Effector memory CD4-positive, alpha-beta T cell (primary cell): ENCODE data around the gene LAG3.
A peak's percentile ranks its signal among the peaks of the same experiment; 100 is the strongest.

Experiments used
- DNase-seq, 3 donors: peaks; one replicate each; pipeline ENCODE4 v3.0.0-alpha.2; 2020
- H3K27ac ChIP-seq: 2 replicates; pipeline ENCODE4 v1.7.0; 2013; ENCODE audit warnings: mild to moderate bottlenecking, low read length, moderate library complexity; ENCODE audit not compliant: insufficient read depth, poor library complexity, severe bottlenecking
- H3K27me3 ChIP-seq: replicated peaks from 2 replicates; pipeline ENCODE4 v1.7.0; 2013; ENCODE audit warnings: mild to moderate bottlenecking, low read length; ENCODE audit not compliant: insufficient read depth, control insufficient read depth, poor library complexity, severe bottlenecking
- H3K36me3 ChIP-seq: 2 replicates; pipeline ENCODE4 v1.7.0; 2013; ENCODE audit warnings: mild to moderate bottlenecking, low read length, moderate library complexity; ENCODE audit not compliant: control insufficient read depth, insufficient read depth
- H3K4me1 ChIP-seq: 2 replicates; pipeline ENCODE4 v1.7.0; 2013; ENCODE audit warnings: low read length, mild to moderate bottlenecking; ENCODE audit not compliant: control insufficient read depth, insufficient read depth, poor library complexity, severe bottlenecking
- H3K4me3 ChIP-seq: 2 replicates; pipeline ENCODE4 v1.7.0; 2013; ENCODE audit warnings: low read length, low read depth, mild to moderate bottlenecking; ENCODE audit not compliant: insufficient read depth, poor library complexity, severe bottlenecking
- H3K9me3 ChIP-seq: 2 replicates; pipeline ENCODE4 v1.7.0; 2013; ENCODE audit warnings: mild to moderate bottlenecking, low read length, moderate library complexity; ENCODE audit not compliant: control insufficient read depth

The LAG3 gene

DNA sequence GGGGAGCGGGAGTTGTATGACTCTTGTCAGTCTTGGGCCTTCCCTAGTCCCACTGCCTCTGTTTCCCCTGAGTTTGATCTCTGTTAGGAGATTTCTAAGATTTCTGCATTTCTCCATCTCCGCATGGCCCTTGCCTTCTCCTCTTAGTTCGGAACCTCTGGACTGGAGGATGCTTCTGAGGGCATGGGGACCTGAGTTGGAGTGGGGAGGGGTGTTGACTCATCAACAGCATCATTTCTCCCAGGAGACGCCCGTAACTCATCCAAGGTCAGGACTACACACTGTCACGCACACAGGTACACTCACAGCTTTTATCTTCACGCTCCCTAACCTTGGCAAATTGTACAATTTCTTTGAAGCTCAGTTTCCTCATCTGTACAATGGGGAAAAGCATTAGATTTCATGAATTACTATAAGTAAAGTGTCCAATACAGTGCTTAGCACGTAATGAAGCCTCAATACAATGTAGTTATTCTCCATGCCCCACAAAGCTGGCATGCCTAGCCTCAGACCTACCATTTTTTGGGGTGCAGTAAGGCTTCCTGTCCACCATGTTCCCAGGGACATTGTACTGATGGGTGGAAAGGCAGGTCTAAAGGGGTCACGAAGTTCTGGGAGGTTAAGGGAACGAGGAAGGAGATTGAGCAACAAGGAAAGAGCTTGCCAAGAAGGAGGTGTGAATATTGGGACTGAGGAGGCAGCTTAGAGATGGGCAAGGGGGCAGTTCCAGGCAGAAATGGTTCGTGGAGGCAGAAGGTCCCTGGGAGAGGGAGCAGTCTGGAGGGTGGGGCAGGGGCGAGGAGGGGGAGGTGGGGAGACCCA, 600 bp upstream of the LAG3 start:
- Histone ChIP-seq H3K4me1 (peaks cover 41% of the 10 kb centered on the region), H3K27ac (no peak overlapping the region), H3K27me3 (peaks cover 21% of the 10 kb centered on the region), H3K4me3 (peak overlapping the region; percentile 19), H3K36me3 (no peaks in the 10 kb centered on the region), H3K9me3 (no peaks in the 10 kb centered on the region)
- DNase-seq, result no peak

GRCh38 chr12:6772726-6773589, 638 bp downstream of the LAG3 start:
- Histone ChIP-seq H3K4me3 (peak overlapping the region; percentile 26), H3K9me3 (no peaks in the 10 kb centered on the region), H3K27ac (peak overlapping the region; percentile 21), H3K4me1 (peaks cover 29% of the 10 kb centered on the region), H3K27me3 (peaks cover 21% of the 10 kb centered on the region), H3K36me3 (no peaks in the 10 kb centered on the region)
- no peak for DNase-seq

DNA sequence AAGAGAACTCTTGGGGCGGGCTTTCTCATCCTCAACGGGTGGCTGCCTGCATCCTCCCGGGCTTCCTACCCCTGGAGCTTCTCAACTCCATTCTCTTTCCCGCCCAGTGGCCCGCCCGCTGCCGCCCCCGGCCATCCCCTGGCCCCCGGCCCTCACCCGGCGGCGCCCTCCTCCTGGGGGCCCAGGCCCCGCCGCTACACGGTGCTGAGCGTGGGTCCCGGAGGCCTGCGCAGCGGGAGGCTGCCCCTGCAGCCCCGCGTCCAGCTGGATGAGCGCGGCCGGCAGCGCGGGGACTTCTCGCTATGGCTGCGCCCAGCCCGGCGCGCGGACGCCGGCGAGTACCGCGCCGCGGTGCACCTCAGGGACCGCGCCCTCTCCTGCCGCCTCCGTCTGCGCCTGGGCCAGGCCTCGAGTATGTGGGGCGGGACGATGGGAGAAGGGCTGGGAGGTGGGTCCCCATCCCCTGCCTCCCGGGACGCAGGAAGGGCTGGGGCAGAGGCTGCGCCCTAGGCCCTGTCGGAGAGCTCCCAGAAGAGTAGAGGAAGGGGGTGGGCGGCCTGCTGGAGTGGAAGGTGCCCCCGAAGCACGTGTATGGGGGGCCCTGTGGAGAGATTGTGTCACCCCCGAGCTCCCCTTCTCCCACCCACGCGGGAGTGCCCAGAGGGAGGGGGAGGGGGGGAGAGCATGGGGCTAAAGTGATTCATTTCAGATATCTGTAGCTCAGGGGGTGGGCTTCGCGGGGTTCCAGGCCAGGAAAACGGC, 1.5 kb downstream of the LAG3 start:
- peaks cover 21% of the 10 kb centered on the region for H3K27me3 ChIP-seq
- H3K27ac ChIP-seq, result peak overlapping the region; percentile 21
- H3K36me3 ChIP-seq, result no peaks in the 10 kb centered on the region
- no peaks in the 10 kb centered on the region for H3K9me3 ChIP-seq
- no peak for DNase-seq
- peaks cover 35% of the 10 kb centered on the region for H3K4me1 ChIP-seq
- H3K4me3 ChIP-seq, result peak overlapping the region; percentile 26

DNA sequence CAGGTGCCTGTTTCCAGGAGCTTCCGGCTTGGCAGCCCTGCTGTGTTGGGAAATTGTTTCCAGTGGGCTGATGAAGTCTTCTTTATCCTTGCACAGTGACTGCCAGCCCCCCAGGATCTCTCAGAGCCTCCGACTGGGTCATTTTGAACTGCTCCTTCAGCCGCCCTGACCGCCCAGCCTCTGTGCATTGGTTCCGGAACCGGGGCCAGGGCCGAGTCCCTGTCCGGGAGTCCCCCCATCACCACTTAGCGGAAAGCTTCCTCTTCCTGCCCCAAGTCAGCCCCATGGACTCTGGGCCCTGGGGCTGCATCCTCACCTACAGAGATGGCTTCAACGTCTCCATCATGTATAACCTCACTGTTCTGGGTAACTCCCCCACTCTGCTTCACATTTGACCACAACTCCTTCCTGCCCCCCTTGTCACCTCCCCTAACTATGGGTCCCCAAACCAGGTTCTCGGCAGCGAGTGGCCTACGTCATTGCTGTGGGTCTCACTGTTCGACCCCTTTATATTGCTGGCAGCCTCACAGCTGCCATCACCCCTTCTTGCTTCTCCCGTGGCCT, 2.3 kb downstream of the LAG3 start:
- Histone ChIP-seq H3K4me3 (no peak overlapping the region), H3K27ac (no peak overlapping the region), H3K9me3 (no peaks in the 10 kb centered on the region), H3K36me3 (no peaks in the 10 kb centered on the region), H3K27me3 (peaks cover 21% of the 10 kb centered on the region), H3K4me1 (peaks cover 39% of the 10 kb centered on the region)
- peak in 1 of 3 donors; percentile 23 for DNase-seq

DNA sequence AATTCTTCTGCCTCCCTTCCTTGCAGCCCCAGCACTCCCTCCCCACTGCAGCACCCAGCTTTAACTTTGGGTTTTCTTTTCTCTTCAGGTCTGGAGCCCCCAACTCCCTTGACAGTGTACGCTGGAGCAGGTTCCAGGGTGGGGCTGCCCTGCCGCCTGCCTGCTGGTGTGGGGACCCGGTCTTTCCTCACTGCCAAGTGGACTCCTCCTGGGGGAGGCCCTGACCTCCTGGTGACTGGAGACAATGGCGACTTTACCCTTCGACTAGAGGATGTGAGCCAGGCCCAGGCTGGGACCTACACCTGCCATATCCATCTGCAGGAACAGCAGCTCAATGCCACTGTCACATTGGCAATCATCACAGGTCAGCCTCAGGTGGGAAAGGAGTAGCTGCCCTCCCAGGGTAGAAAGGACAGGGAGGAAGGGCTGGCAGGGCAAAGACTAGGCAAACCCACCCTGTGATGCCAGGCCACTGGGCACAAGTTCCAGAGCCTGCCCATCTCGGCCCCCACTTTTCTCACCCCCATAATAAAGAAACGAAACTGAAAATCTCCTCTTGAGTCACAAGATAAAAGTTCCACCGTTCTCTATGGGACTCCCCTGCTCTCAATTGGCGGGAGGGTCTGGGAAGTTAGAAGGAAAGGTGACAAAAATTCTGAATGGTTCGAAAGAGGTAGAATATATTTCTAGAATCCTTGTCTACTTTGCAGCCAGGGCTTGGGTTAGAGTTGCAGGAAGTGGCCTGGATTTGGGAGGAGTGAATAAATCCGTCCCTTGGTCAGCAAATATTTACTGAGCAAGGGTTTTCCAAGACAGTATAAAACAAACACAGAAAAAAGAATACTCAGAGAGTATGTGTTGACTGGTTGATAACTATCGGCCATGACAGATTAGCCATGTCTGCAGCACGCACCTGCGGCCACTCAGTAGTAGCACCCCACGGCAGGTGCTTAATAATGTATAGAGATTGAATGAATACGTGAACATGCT, 3.2 kb downstream of the LAG3 start:
- Histone ChIP-seq H3K4me3 (no peak overlapping the region), H3K9me3 (no peaks in the 10 kb centered on the region), H3K27ac (no peak overlapping the region), H3K4me1 (peaks cover 39% of the 10 kb centered on the region), H3K27me3 (peaks cover 21% of the 10 kb centered on the region), H3K36me3 (no peaks in the 10 kb centered on the region)
- no peak for DNase-seq

GRCh38 chr12:6777386-6777785, 5.1 kb downstream of the LAG3 start:
- no peaks in the 10 kb centered on the region for H3K36me3 ChIP-seq
- H3K9me3 ChIP-seq, result no peaks in the 10 kb centered on the region
- no peak for DNase-seq

GRCh38 chr12:6778217-6778573, 5.9 kb downstream of the LAG3 start:
- H3K9me3 ChIP-seq, result no peaks in the 10 kb centered on the region
- DNase-seq, result no peak
- peaks cover 29% of the 10 kb centered on the region for H3K4me1 ChIP-seq
- no peaks in the 10 kb centered on the region for H3K36me3 ChIP-seq
- peaks cover 16% of the 10 kb centered on the region for H3K27me3 ChIP-seq
- H3K27ac ChIP-seq, result no peak overlapping the region
- H3K4me3 ChIP-seq, result peak overlapping the region; percentile 55

More at GRCh38 chr12:6777386-6777785, 5.1 kb downstream of the LAG3 start:
- Histone ChIP-seq H3K27ac (no peak overlapping the region), H3K27me3 (peaks cover 21% of the 10 kb centered on the region), H3K4me1 (peaks cover 33% of the 10 kb centered on the region), H3K4me3 (no peak overlapping the region)

- Histone ChIP-seq H3K36me3 (no peaks in the 10 kb centered on the region), H3K9me3 (no peaks in the 10 kb centered on the region), H3K4me3 (peak overlapping the region; percentile 55), H3K4me1 (peaks cover 24% of the 10 kb centered on the region), H3K27me3 (peaks cover 10% of the 10 kb centered on the region), H3K27ac (no peak overlapping the region)
- peak; percentile 74 to 85 (median 78) for DNase-seq
These were observed 6.5 kb downstream of the LAG3 start for GRCh38 chr12:6778574-6779550.
